ENCODE data around the gene GLTPD2.

DNA sequence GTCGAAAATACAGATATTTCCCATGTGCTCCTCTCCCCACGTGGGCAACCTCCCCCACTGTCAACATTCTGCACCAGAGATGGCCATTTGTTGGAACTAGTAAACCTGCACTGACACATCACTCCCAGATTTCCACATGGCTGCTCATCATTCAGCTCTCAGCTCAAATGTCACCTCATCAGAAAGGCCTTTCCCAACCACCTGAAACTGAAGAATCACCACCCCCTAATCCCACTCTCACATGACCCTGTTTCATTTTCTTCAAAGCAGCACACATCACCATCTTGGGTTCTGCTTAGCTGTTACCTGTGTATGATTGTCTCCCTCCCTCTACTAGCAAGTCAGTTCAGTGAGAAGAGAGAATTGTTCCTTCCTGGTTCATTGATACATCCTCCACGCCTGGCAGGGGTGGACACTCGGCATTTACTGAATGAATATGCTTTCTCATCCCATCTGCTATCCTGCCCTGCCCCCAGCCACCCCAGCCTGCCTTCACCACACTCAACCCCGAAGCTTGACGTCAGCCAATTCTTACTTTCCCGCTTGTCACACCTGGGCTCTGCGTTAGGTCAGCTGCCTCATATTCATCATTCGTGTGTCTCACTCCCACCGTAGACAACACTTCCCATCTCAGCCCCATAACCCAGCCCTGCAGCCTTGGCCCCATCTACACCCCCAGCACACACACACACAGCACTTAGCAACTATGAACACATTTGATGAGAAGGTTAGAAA, 11.9 kb downstream of the GLTPD2 start:
- TF ChIP-seq, protein P1, sequence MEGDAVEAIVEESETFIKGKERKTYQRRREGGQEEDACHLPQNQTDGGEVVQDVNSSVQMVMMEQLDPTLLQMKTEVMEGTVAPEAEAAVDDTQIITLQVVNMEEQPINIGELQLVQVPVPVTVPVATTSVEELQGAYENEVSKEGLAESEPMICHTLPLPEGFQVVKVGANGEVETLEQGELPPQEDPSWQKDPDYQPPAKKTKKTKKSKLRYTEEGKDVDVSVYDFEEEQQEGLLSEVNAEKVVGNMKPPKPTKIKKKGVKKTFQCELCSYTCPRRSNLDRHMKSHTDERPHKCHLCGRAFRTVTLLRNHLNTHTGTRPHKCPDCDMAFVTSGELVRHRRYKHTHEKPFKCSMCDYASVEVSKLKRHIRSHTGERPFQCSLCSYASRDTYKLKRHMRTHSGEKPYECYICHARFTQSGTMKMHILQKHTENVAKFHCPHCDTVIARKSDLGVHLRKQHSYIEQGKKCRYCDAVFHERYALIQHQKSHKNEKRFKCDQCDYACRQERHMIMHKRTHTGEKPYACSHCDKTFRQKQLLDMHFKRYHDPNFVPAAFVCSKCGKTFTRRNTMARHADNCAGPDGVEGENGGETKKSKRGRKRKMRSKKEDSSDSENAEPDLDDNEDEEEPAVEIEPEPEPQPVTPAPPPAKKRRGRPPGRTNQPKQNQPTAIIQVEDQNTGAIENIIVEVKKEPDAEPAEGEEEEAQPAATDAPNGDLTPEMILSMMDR (conservative IDR thresholded peaks at IDR 0.05; ENCODE audit: low read length) = no peak
- TF ChIP-seq EZH2phosphoT487 (IDR thresholded peaks at IDR 0.05; ENCODE audit: borderline replicate concordance, low read depth, low read length) = no peak

Data from OCI-LY7 (cell line).